HFF-Myc (cell line): ENCODE results near the gene MORN1.

Experiments
- DNase-seq: peaks from one replicate; pipeline ENCODE4 v3.0.0-alpha.2; 2011; ENCODE audit warnings: low read depth; ENCODE audit errors: extremely low read depth
- H3K4me3 ChIP-seq: replicated peaks from 2 replicates; pipeline ENCODE4 v1.5.1; 2011; ENCODE audit warnings: low read depth, mild to moderate bottlenecking, control low read depth, low read length
- TF ChIP-seq, protein P1 (sequence below): IDR thresholded peaks from 2 replicates; pipeline ENCODE4 v1.5.1; 2012; ENCODE audit warnings: mild to moderate bottlenecking, low read depth, low read length, control low read depth; ENCODE audit errors: missing control alignments

Gene MORN1

DNA sequence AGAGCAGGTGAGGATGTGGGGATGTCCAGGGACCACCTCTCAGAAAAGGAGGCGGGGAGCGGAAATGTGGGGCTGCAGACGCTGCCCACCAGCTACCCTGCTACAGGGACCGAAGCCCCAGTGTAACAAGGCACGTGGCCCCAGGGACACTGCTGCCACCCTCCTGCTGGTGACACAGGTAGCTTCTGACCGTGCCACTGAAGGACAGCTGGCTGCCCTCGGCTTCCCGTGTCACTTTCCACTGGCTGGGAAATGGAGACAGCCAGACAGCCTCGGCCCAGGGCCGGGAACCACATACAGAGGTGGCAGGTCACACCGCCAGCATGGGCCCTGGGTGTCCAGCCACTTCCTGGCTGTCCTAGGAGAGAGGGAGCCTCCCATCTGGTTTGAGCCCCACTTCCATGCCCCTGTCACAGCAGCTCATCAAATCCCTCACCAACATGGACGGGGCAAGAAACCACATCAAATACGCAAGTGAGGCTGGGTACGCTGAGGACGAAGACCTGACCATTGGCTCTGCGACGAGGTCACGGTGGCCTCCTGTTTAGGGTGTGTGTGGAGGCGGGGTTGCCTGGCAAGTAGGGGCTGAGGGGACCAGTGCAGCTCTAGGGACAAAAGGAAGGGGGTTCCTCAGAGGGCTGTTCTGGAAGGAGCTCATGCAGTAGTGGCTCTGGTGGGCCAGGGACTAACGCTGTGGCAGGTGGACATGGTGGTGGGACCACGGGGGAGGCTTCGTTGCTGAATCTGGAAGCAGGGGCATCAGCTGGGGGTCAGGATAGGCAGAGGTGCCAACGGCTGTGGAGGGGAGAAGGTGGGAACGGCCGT lies 16.0 kb upstream of the MORN1 start:
- TF ChIP-seq, protein P1, sequence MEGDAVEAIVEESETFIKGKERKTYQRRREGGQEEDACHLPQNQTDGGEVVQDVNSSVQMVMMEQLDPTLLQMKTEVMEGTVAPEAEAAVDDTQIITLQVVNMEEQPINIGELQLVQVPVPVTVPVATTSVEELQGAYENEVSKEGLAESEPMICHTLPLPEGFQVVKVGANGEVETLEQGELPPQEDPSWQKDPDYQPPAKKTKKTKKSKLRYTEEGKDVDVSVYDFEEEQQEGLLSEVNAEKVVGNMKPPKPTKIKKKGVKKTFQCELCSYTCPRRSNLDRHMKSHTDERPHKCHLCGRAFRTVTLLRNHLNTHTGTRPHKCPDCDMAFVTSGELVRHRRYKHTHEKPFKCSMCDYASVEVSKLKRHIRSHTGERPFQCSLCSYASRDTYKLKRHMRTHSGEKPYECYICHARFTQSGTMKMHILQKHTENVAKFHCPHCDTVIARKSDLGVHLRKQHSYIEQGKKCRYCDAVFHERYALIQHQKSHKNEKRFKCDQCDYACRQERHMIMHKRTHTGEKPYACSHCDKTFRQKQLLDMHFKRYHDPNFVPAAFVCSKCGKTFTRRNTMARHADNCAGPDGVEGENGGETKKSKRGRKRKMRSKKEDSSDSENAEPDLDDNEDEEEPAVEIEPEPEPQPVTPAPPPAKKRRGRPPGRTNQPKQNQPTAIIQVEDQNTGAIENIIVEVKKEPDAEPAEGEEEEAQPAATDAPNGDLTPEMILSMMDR, result no peak
- no peak overlapping the region for H3K4me3 ChIP-seq
- no peak for DNase-seq

DNA sequence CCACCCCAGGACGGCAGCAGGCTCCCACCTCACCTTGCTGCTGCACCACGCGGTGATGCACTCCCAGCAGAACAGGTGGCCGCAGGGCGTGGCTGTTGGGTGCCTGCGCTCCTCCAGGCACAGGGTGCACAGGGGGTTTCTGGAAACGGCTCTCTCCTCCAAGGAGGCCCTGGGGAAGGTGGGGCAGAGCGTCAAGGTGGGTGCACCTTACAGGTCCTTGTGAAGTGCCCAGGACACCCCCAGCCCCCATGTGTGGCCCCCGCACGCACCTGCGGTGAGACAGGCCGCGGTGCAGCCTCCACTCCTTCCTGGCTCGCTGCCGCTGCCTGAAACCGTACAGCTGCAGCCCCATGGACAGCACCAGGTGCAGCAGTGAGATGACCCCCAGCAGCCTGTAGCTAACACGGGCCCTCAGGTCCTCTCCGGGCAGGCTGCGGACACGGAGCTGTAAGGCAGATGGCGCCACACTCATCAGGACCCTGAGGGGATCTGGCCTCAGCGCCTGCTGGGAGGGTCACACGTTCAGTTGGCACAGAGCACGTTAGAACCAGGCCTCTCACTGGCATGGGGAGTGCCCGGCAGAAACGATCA lies 15.2 kb upstream of the MORN1 start:
- TF ChIP-seq, protein P1, result no peak
- no peak overlapping the region for H3K4me3 ChIP-seq
- no peak for DNase-seq

DNA sequence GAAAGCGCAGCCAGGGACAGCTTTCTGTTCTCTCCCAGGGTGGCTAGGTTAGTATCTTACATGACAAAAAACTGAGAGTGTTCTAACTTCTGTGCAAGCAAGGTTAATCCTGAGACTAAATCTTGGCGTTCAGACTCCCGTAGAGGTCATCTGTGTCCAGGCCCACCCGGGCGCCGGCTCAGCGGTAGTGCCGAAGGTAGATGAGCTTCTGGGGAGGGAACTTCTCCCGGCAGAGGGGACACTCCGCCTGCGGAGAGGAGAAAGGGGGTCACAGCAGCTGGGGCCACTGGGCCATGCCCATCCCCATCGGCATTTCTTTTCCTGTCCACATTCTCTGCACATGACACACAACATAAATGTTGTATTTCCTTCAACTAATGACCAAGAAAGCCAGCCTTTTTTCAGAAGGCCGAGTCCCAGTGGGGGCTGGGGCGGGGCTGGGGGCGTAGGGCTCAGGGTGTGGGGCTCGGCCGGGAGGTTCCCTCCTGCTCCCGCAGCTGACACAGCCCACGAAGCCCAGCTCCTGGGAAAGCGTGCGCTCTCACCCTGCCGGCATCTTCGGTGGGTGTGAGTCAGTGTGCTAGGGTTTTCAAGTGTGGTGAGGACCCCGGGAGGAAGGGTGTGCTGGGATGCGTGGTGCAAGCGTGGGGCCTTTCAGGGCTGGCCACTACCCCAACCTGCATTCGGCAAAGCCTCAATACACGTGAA lies 14.4 kb upstream of the MORN1 start:
- no peak for DNase-seq
- no peak overlapping the region for H3K4me3 ChIP-seq
- TF ChIP-seq, protein P1, result no peak

DNA sequence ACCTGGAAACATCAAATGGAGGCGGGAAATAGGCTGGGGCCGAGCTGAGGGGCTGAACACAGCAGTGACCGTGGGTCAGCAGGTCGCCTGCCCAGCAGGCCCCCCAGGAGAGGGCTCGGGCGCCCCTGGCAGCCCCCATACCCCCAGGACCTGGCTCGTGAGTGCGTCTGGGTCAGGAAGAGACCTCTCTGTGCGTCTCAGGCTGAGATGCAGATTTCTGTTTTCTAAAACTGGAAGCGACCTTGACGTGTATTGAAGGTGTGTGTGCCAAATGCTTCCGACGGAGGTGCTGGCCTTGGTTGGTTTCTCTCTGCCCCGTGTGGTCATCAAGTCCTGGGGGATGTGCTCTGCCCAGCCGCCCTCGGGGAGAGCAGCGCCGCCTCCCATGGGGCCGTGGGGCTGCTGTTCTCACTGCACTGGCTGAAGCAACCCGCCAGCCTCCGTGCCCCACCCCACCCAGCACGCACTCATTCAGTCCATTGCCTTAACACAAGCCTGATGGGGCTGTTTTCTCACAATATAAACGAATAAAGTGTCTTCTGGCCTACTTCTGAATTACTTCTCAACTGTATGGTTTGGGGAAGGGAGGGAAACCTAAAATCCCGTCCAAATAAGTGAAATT lies 13.6 kb upstream of the MORN1 start:
- no peak overlapping the region for H3K4me3 ChIP-seq
- TF ChIP-seq, protein P1, result no peak
- DNase-seq, result no peak

DNA sequence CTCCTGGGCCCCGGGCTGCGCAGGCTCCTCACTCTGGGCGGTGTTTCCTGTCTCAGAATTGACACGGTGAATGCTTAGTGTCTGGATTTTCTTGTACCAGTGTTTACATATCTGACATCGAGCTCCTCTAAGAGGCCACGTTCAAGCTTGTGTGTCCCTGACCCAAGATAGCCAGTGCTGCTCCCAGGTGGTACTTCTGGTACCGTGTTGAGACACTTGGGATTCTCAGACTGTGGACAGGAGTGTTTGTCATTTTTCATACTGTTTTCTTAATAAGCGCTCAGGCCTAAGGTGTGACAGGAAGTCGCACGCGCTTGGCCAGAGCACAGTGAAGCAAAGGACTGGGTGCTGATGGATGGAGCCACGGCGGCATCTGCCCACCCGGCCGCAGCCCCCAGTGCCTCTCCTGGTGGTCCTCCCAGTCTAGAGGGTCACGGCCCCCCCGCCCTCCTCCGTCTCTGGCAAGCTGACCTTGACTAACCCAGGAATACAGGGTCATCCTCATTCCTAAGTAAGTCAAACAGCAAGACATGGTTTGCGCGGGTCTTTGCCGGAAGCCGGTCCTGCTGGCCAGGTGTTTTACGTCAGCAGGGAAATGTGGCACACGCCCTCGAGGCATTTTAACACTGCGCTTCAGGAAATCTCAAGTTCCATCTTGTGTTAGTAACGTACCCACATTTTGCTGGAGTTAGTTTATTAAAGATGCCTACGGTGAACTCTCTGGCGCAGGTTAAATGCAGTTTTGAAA lies 13.0 kb upstream of the MORN1 start:
- no peak for DNase-seq
- H3K4me3 ChIP-seq, result no peak overlapping the region
- TF ChIP-seq, protein P1, result no peak

DNA sequence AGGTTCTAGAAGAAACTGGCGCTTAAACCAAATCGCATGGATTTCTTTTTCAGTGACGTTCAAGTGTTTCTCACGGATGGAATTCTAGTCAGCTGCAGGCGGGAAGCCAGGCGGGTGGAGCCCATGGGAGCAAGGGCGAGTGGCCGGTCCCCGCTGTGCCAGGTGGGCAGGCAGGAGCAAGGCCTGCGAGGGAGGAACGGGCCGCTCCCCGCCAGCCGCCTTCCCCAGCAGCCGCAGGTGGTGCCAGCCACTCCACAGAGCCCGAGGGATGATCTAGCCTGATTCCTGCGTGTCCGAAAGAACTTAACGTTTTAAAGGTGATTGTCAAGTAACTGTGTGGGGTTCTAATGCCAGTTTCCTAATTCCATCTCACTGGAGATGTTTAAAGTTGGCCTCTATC lies 11.9 kb upstream of the MORN1 start:
- H3K4me3 ChIP-seq, result no peak overlapping the region
- no peak for DNase-seq
- TF ChIP-seq, protein P1, result no peak
